MG63 (cell line): ENCODE measurements around the gene TNFRSF4. TPM values are rescaled to one million over a fixed set of nuclear protein-coding genes. Genes with fewer than 3 reads are reported as not detected.

Experiments
- DNase-seq: peaks from one replicate; pipeline ENCODE4 v3.0.0-alpha.2; 2020
- H3K27me3 ChIP-seq: fragments of 250-450 bp; sonication (Bioruptor Pico); 2 replicates; pipeline ENCODE4 v1.5.1; 2020; ENCODE audit warnings: mild to moderate bottlenecking, moderate library complexity
- H3K36me3 ChIP-seq: fragments of 250-450 bp; sonication (Bioruptor Pico); 2 replicates; pipeline ENCODE4 v1.5.1; 2020; ENCODE audit warnings: mild to moderate bottlenecking, moderate library complexity
- H3K4me3 ChIP-seq: fragments of 250-450 bp; sonication (Bioruptor Pico); 2 replicates; pipeline ENCODE4 v1.5.1; 2020; ENCODE audit warnings: mild to moderate bottlenecking, moderate library complexity
- H3K9me3 ChIP-seq: fragments of 250-450 bp; sonication (Bioruptor Pico); 2 replicates; pipeline ENCODE4 v1.5.1; 2020; ENCODE audit warnings: mild to moderate bottlenecking, moderate library complexity
- total RNA-seq: library from RNA; depleted of rRNA; stranded (reverse); fragments of >200 nt; shearing (Covaris generic); gene quantifications from 2 replicates; pipeline ENCODE4 v1.2.3, GENCODE V29; 2014; ENCODE audit warnings: low replicate concordance

TNFRSF4 gene
- total RNA-seq, 1 experiment from 2014 or later: not detected

DNA sequence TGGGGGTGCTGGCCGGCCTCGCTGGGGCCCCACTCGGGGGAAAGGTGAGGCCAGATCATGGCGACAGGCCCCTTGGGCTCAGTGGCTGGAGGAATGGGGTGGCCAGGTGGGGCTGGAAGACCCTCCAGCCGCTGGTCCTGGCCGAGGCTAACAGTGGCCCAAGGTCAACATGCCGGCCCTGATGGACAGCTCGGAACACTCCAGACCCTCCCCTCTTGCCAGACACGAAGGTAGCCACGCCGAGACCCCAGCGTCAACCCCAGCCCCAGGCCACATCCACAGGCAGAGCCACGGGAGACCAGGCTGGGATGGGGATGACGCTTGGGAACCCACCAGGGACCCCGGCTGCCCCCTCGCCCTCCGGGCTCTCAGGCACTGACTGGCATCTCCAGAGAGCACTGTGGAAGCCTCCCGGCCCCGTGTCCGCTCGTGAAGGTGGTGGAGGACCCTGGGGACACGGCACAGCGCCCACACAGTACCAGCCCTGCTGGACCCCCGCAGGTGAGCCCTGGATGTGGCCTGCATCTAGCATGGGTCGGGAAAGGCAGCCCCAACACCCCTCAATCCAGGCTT is 33.5 kb upstream of the TNFRSF4 start:
- Histone ChIP-seq H3K36me3 (peaks cover under 1% of the 10 kb centered on the region; the same call in 1 of the 2 replicates), H3K4me3 (no peak overlapping the region), H3K27me3 (no peaks in the 10 kb centered on the region), H3K9me3 (no peaks in the 10 kb centered on the region)
- DNase-seq: no peak

- H3K36me3 ChIP-seq: no peaks in the 10 kb centered on the region
- no peaks in the 10 kb centered on the region for H3K27me3 ChIP-seq
- H3K4me3 ChIP-seq: no peak within 1 kb of the TSS
- no peak for DNase-seq
- H3K9me3 ChIP-seq: no peaks in the 10 kb centered on the region
Measured at GRCh38 chr1:1246577-1247340, 32.8 kb upstream of the TNFRSF4 start, which contains the start of gene C1QTNF12. Gene C1QTNF12, minus strand, starts transcription at chr1:1246722. Its CDS starts 32 bp downstream, at chr1:1246690.

GRCh38 chr1:1245817-1246576 is 32.0 kb upstream of the TNFRSF4 start:
- Histone ChIP-seq H3K4me3 (no peak overlapping the region), H3K27me3 (no peaks in the 10 kb centered on the region), H3K36me3 (no peaks in the 10 kb centered on the region), H3K9me3 (no peaks in the 10 kb centered on the region)
- DNase-seq: no peak

- H3K27me3 ChIP-seq: no peaks in the 10 kb centered on the region
- no peaks in the 10 kb centered on the region for H3K36me3 ChIP-seq
- DNase-seq: no peak
- H3K4me3 ChIP-seq: no peak overlapping the region
- no peaks in the 10 kb centered on the region for H3K9me3 ChIP-seq
Measured at GRCh38 chr1:1245178-1245816, 31.3 kb upstream of the TNFRSF4 start.

DNA sequence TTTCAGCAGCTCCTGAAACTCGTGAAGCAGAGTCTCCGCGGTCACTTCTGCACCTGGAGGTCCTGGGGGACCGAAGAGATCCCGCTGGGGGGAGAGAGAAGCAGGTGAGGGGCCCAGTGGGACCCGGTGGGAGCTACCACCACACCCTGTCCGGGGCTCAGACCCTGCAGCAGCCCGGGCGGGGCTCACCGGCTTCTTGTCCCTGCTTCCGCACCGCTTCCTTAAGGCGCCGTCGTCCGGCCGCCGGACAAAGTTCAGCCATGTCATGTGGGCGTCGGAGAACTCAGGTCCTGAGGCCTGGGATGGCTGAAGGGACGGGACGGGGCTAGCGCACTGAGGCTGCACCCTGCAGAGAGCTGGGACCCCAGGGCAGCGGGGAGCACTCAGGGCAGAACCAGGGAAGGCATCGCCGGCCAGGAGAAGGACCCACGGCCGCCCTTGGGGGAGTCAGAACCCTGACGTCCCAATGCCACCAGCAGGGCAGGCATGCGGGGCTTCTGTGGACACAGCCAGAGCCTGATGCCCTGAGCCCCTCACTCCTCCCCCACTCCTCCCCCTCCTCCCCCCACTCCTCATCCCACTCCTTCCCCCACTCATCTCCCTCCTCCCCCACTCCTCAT is 30.3 kb upstream of the TNFRSF4 start:
- no peaks in the 10 kb centered on the region for H3K27me3 ChIP-seq
- H3K9me3 ChIP-seq: no peaks in the 10 kb centered on the region
- no peak overlapping the region for H3K4me3 ChIP-seq
- no peak for DNase-seq
- no peaks in the 10 kb centered on the region for H3K36me3 ChIP-seq

GRCh38 chr1:1243807-1244191 is 29.8 kb upstream of the TNFRSF4 start:
- Histone ChIP-seq H3K27me3 (no peaks in the 10 kb centered on the region), H3K36me3 (no peaks in the 10 kb centered on the region), H3K9me3 (no peaks in the 10 kb centered on the region), H3K4me3 (no peak overlapping the region)
- no peak for DNase-seq

- Histone ChIP-seq H3K4me3 (no peak overlapping the region), H3K27me3 (no peaks in the 10 kb centered on the region), H3K36me3 (no peaks in the 10 kb centered on the region), H3K9me3 (no peaks in the 10 kb centered on the region)
- no peak for DNase-seq
Measured at GRCh38 chr1:1243266-1243660, 29.3 kb upstream of the TNFRSF4 start.

GRCh38 chr1:1242461-1243265 is 28.7 kb upstream of the TNFRSF4 start:
- Histone ChIP-seq H3K27me3 (no peaks in the 10 kb centered on the region), H3K9me3 (no peaks in the 10 kb centered on the region), H3K4me3 (no peak overlapping the region), H3K36me3 (no peaks in the 10 kb centered on the region)
- no peak for DNase-seq

DNA sequence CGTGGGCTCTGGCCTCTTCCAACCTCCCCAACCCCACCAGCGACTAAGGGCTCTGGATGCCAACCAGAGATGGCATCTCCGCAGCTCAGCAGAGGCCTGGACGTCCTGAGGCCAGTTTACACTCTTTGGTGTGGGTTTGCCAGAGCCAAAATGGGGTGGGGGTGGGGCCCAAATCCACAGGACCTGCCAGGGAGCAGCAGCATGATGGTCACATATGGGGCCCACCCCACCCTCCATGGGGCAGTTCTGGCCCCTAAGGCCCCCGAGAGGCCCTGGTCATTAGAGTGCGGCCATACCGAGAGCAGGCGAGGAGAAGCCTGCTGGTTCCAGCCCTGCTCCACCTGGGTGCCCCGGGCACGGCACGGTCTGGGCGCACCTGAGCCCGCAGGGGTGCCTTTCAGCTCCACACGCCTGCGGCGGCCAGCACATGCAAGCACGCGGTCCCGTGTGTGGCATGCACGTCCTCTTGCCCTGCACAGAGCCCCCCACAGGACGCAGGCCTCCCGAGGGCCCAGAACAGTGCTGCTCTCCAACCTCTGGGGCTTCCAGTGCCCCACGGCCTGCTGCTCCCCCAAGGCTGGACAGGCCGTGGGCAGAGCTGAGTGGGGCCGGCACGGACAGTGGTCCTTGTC is 27.8 kb upstream of the TNFRSF4 start:
- H3K9me3 ChIP-seq: no peaks in the 10 kb centered on the region
- no peaks in the 10 kb centered on the region for H3K27me3 ChIP-seq
- DNase-seq: no peak
- H3K4me3 ChIP-seq: no peak overlapping the region
- no peaks in the 10 kb centered on the region for H3K36me3 ChIP-seq

GRCh38 chr1:1240822-1241587 is 27.1 kb upstream of the TNFRSF4 start:
- H3K36me3 ChIP-seq: no peaks in the 10 kb centered on the region
- H3K9me3 ChIP-seq: no peaks in the 10 kb centered on the region
- H3K4me3 ChIP-seq: no peak overlapping the region
- DNase-seq: no peak
- H3K27me3 ChIP-seq: no peaks in the 10 kb centered on the region

- no peaks in the 10 kb centered on the region for H3K36me3 ChIP-seq
- no peaks in the 10 kb centered on the region for H3K9me3 ChIP-seq
- no peaks in the 10 kb centered on the region for H3K27me3 ChIP-seq
- no peak overlapping the region for H3K4me3 ChIP-seq
- no peak for DNase-seq
Measured at GRCh38 chr1:1240348-1240732, 26.4 kb upstream of the TNFRSF4 start.

DNA sequence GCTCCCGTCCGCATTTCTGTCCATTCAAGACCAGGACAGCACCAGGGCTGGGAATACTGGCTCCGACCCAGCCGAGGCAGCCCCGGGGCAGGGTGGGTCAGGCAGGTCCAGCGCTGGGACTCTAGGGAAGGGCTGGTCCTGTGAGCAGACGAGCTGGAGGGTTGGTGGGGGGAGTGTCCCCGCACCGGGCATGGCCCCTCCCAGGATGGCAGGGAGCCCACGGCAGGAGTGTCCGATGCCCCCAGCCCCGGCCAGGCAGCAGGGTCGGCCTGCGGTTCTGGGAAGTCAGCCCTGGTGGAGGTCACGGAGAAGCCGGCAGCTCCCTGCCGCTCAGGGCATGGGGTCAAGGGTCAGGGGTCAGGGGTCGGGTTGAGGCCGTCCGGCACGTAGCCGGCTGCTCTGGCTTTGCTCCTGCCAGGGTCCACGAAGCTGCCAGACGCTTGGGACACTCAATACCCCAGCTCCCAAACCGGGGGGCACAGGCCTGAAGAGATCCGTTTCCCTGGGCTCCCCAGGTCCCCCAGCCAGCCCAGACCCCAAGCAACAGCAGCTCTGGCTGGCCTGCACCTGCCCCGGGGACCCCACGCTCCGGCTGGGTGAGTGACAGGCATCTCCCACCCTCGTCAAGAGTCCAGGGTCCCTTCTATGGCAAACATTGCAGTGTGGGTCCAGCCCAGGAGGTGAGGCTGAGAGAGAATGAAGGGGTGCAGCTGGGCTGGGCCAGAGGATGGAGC is 25.8 kb upstream of the TNFRSF4 start:
- Histone ChIP-seq H3K4me3 (no peak overlapping the region), H3K36me3 (no peaks in the 10 kb centered on the region; the same call in 1 of the 2 replicates), H3K9me3 (no peaks in the 10 kb centered on the region), H3K27me3 (no peaks in the 10 kb centered on the region)
- no peak for DNase-seq

DNA sequence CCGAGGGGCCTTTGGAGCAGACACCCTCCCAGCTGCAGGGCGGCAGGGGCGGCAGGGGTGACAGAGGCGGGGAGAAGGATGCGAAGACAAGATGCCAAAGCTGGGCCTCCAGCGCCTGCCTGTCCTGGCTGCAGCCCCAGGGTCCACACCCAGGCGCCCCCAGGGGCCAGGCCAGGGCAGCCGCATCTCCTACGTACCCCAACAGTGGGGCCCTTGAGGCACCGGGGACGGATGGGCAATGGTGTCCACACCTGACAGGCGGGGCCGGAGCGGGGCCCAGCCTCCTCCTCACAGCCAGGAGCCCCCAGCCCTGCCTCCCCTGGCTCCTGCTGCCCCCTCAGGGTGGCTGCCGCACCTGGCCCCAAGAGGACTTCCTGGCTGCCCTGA is 25.3 kb upstream of the TNFRSF4 start:
- no peak for DNase-seq

GRCh38 chr1:1238702-1239178 is 24.8 kb upstream of the TNFRSF4 start:
- DNase-seq: no peak
- Histone ChIP-seq H3K27me3 (no peaks in the 10 kb centered on the region), H3K4me3 (no peak overlapping the region), H3K36me3 (peaks cover 9% of the 10 kb centered on the region), H3K9me3 (no peaks in the 10 kb centered on the region)

More for the DNA sequence above, 25.3 kb upstream of the TNFRSF4 start:
- no peaks in the 10 kb centered on the region for H3K27me3 ChIP-seq
- no peak overlapping the region for H3K4me3 ChIP-seq
- H3K9me3 ChIP-seq: no peaks in the 10 kb centered on the region
- peaks cover 4% of the 10 kb centered on the region for H3K36me3 ChIP-seq
